ENCODE measurements around the gene OSBPL2.

DNA sequence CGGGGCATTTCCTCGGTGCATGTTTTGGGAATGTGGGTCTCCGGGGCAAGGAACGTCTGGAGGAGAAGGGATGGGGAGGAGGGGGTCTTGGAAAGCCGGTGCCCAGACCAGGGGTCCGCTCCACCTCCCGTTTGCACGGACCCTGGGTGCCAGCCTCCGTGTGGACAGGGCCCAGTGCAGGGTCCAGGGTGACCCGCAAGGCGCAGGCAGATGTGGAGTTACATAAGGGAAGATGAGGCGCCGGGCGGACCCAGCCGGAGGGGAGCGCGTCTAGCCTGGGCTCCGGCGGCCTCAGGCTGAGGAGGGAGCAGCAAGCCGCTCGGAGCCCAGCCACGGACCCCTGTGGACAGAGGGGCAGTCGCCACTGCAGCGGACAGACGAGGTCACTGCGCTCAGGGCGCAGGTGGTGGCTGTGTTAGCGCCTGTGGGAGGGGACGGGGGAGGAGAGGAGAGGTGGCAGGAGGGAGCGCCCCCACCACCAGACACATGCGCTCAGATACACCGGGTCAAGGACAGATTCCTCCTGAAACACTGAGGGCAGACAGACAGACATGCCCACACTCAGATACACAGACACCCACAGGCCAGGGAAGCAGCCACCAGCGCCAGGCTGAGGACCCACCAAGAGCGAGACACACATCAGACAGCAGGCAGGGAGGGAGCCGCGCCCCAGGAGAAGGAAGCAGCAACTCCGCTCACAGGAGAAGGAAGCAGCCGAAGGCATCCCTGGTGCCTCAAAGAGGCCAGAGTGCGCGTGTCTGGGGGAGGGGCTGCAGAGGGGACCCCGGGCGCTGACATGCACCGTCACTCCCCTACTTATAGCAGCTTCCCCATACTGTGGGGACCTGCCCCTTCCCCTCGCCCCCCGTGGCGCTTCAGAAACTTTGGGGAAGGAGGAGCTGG lies 17.4 kb upstream of the OSBPL2 start:
- TF ChIP-seq, protein P1, sequence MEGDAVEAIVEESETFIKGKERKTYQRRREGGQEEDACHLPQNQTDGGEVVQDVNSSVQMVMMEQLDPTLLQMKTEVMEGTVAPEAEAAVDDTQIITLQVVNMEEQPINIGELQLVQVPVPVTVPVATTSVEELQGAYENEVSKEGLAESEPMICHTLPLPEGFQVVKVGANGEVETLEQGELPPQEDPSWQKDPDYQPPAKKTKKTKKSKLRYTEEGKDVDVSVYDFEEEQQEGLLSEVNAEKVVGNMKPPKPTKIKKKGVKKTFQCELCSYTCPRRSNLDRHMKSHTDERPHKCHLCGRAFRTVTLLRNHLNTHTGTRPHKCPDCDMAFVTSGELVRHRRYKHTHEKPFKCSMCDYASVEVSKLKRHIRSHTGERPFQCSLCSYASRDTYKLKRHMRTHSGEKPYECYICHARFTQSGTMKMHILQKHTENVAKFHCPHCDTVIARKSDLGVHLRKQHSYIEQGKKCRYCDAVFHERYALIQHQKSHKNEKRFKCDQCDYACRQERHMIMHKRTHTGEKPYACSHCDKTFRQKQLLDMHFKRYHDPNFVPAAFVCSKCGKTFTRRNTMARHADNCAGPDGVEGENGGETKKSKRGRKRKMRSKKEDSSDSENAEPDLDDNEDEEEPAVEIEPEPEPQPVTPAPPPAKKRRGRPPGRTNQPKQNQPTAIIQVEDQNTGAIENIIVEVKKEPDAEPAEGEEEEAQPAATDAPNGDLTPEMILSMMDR (IDR thresholded peaks at IDR 0.05): no peak
- TF ChIP-seq SIN3A (IDR thresholded peaks at IDR 0.05; ENCODE audit: borderline replicate concordance, insufficient read depth, low read depth, low read length): no peak
- no peak for TF ChIP-seq POLR2AphosphoS5 (IDR thresholded peaks at IDR 0.05; ENCODE audit: low read depth, low read length)
- TF ChIP-seq, protein P2, sequence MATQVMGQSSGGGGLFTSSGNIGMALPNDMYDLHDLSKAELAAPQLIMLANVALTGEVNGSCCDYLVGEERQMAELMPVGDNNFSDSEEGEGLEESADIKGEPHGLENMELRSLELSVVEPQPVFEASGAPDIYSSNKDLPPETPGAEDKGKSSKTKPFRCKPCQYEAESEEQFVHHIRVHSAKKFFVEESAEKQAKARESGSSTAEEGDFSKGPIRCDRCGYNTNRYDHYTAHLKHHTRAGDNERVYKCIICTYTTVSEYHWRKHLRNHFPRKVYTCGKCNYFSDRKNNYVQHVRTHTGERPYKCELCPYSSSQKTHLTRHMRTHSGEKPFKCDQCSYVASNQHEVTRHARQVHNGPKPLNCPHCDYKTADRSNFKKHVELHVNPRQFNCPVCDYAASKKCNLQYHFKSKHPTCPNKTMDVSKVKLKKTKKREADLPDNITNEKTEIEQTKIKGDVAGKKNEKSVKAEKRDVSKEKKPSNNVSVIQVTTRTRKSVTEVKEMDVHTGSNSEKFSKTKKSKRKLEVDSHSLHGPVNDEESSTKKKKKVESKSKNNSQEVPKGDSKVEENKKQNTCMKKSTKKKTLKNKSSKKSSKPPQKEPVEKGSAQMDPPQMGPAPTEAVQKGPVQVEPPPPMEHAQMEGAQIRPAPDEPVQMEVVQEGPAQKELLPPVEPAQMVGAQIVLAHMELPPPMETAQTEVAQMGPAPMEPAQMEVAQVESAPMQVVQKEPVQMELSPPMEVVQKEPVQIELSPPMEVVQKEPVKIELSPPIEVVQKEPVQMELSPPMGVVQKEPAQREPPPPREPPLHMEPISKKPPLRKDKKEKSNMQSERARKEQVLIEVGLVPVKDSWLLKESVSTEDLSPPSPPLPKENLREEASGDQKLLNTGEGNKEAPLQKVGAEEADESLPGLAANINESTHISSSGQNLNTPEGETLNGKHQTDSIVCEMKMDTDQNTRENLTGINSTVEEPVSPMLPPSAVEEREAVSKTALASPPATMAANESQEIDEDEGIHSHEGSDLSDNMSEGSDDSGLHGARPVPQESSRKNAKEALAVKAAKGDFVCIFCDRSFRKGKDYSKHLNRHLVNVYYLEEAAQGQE (IDR thresholded peaks at IDR 0.05; ENCODE audit: insufficient read depth in 1 of 2, low read depth in 2 of 2, low read length in 1 of 2): no peak; a peak in 1 of 4 replicates
- no peak for TF ChIP-seq TCF7L2 (IDR thresholded peaks at IDR 0.05; ENCODE audit: low read depth, low read length)
